Activated T-cell treated with anti-CD3 and anti-CD28 coated beads, Interleukin-2, amount 50 U/mL, for 48 hours (primary cell): ENCODE data around the gene PDE1C.

ENCODE experiments used
- DNase-seq, 2 experiments: peaks; one replicate each; pipeline ENCODE4 v3.0.0-alpha.2; 2020

PDE1C gene

DNA sequence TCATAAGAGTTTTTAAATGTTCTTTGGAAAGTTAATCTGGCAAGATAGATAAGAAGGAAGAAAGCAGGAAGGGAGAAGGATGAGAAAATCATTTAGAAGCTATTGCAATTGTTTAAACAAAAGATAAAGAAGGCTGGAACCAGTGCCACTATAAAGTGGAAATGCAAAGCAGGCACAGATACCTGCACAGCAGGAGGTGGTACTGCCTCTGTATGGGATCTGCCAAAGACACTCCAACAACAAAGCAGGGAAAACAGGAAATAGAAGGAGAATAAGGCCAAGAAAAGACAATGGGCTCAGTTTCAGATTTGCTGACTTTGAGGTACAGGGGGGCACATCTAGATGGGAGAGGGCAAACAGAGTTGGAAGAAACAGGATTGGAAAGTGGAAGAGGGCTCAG, 244.6 kb downstream of the PDE1C start:
- DNase-seq: no peak

DNA sequence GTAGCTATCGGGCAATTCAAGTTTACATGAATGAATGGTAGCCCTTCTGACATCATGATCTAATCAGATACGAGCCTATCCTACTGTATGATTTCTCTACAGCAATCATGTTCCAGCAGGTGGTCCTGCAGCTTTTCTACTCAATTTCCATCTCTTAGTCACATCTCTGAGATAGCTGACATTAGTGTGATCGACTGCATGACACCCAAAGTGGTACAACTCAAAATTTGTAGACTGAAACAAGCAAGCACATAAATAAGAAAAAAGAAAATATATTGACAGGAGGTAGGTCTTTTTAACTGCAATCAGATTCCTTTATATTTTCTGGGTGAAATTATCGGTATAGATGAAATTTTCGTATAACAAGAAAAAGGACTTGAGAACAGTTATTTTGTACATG, 251.2 kb downstream of the PDE1C start:
- DNase-seq: no peak

GRCh38 chr7:31816810-31817209, 253.4 kb downstream of the PDE1C start:
- no peak for DNase-seq

- no peak for DNase-seq
Observed at GRCh38 chr7:31815796-31816195, 254.4 kb downstream of the PDE1C start.

GRCh38 chr7:31814187-31814586, 256.0 kb downstream of the PDE1C start:
- DNase-seq: no peak

DNA sequence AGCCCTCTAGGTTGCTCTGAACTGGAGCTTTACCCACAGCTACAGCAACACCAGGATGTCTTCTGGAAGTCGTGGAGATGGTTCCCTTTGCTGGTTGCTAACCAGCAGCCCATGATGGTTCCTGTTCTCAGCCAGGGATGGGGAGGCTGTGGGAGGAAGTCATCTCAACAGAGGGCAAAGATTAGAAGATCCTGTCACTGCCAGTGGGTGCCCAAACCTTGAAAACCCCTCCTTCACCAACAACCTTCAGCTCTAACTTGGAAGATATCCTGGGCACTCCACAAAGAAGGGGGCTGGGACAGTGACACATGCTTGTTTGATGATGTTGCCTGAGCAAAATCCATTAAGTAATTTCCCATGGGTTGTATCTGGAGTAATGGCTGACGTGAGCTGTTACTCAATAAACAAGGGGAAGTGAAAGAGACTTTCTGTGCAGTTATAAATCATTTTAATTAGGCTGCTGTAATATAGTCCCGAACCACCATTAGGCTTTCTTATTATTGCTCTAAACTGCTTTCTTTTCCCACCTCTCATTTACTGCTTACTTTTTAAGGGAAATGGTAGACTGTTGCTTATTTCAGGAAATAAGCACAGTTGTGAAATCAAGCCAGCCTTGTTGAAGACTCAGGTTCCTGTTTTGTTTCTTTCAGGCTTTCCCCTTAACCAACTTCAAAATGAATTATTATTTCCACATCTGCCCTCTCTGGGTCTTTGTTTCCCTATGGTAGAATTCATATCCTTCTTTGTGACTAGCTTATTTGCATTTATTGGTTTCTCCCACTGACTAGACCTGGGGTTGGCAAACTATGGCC, 258.4 kb downstream of the PDE1C start:
- DNase-seq: no peak

DNA sequence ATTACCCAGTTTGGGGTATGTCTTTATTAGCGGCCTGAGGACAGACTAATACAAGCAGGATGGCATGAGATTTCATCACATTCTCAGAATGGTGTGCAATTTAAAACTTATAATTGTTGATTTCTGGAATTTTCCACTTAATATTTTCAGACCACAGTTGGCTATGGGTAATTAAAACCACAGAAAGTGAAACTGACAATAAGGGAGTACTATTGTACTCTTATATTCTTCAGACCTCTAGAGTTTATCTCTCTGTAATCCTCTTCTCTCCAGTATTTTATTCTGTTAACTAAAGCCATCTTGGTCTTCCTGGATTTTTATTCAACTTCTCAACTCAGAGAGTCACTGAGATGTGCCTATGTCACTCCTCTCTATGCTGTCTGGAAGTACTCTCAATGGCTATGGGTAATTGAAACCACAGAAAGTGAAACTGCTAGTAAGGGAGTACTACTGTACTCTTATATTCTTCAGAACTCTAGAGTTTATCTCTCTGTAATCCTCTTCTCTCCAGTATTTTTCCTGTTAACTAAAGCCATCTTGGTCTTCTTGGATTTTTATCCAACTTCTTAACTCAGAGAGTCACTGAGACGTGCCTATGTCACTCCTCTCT, 264.9 kb downstream of the PDE1C start:
- DNase-seq: no peak

DNA sequence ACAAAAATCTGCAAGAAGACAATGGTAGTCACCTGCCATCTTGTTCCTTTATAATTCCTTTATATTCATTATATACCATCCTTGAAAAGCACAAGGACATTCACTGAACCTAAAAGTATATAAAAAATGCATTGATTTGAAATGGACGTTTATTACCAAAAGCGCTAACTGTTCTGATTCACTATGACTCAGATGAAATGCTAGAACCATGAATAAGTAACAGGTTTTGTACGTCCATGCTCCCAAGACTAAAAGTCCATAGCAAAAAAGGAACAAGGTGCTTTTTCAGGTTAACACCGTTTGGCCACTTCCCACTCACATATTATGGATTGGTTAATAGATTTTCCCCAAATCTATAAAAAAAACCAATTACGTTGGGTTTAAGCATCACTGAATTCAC, 273.8 kb downstream of the PDE1C start:
- DNase-seq: no peak

DNA sequence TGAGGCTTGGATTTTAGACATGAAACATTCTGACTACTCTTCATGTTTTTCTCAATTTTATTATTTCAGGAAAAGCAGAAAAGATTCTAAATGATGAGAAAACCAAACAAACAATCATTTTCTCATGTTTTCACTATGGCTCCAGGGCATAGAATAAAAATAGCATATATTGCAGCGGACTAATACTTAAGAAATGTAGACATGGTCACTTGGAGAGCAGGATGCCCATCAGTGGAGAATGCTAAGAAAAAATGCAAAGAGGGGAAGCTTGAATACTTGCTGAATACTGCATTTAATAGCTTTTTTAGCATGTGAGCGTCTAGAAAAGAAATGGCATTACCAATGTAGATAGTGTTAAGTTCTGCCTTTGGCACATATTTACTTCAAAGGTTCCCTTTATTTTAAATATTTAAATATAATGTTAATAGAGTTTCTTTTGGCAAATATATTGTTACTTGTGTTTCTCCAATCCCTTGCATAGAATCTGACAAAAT, 275.3 kb downstream of the PDE1C start:
- no peak for DNase-seq

DNA sequence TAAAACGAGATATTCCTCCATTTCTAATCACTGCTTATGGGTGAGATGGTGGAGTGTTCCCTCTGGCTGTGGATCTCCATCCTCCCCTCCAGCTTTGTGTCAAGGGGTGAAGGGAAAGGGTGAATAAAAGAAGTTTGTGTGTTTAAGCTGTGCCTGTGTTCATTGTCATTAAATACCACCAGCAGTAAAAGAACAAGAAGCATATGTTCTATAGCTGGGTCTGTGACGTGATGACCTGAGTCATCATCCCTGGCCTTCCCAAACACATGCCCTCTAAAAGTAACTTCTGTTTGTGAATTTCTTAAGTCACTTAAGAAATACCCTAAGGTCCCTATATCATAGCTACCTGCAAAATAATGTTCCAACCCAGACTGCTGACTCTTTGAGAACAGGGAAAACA, 278.3 kb downstream of the PDE1C start:
- DNase-seq: no peak

- DNase-seq: no peak
Observed at GRCh38 chr7:31788883-31789680, 281.1 kb downstream of the PDE1C start.

DNA sequence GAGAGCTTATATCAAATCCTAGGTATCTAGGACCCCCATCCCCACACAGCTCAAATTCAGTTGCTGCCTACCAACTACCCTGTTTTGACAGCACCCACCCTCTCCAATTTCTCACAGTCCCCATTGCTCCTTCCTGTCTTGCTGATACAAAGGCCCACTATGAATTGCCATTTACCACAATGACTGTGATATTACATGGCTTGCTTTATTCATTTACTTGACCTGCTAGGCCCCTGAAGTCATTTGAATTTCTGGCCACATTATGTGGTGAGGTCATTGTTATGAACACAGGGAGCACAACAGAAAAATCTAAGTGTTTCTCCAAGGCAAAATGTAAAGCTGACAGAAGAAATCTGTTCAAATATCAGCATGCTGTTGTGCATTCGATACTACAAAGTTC, 281.8 kb downstream of the PDE1C start:
- DNase-seq: no peak

- no peak for DNase-seq
Observed at GRCh38 chr7:31786326-31786725, 283.9 kb downstream of the PDE1C start.

GRCh38 chr7:31785101-31785500, 285.1 kb downstream of the PDE1C start:
- no peak for DNase-seq

DNA sequence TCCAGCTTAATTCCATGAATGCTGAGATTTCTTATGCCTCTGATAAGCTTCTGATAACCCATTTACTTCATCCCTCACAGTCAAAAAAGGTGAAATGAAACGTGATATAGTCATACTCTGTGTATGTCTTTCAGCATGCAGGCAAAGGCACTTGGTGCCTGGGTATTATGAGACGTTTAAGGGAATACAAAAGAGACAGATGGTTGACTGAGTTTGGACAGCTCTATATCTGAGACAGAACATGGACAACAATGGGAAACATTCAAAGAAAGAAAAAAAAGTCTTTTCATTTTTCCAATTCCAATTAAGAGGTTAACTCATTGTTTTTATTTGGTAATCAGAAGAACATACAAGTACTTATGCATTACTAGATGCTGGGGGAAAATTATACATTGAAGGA, 287.0 kb downstream of the PDE1C start:
- no peak for DNase-seq

- no peak for DNase-seq
Observed at GRCh38 chr7:31782411-31782991, 287.7 kb downstream of the PDE1C start.

DNA sequence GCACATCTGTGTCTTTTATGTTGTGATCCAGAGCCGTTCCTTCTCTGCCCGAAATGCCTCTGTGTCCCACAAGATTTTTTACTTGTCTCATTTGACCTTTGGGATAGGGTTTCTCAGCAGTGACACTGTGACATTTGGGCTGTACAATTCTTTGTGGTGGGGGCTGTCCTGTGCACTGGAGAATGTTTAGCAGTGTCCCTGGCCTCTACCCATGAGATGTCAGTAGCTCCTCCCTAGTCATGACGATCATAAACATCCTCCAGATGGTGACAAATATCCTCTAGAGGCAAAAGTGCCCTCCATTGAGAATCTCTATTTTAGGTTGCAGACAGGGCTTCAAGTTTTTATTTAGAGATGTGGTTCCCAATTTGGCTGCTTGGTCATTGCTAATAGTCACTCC, 291.9 kb downstream of the PDE1C start:
- DNase-seq: no peak

DNA sequence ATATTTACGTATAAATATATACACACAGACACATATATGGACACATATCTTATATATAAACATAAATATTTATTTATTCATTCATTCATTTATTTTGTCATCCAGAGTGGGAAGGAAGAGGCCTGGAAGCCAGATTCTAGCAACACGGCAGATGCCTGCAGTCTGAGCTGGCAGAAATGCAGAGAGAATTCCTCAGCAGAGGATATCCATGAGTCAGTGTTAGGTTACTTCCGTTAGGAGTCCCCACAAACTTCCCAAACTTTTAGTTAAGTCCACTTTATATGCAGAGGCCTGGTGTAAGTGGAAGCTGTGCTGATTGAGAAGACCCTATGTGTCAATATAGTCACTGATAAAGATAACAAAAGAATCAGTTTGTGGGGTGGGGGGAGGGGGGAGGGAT, 293.6 kb downstream of the PDE1C start:
- DNase-seq: no peak

- DNase-seq: no peak
Observed at GRCh38 chr7:31775556-31775955, 294.7 kb downstream of the PDE1C start.

DNA sequence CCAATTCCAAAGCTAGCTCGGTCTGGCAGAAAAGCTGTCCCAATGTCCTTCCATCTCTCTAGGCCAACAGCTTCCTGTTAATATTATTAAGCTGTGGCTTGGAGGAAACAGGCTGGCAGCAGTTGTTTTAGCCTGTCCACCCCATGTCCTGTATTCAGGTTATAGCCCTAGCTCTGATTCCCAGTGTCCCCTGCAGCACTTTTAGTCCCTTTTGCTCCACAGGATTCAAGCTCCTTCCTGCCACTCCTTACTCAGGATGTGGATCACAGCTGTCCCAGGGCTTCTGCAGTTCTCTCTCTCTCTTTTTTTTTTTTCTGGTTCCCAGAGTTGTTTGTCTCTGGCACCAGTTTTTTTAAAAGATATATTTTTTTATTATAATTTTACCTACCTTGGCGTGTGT, 298.0 kb downstream of the PDE1C start:
- DNase-seq: no peak

GRCh38 chr7:31767686-31768358, 302.4 kb downstream of the PDE1C start:
- no peak for DNase-seq

GRCh38 chr7:31764462-31764861, 305.7 kb downstream of the PDE1C start:
- no peak for DNase-seq

GRCh38 chr7:31763548-31763947, 306.7 kb downstream of the PDE1C start:
- no peak for DNase-seq
